Measurements from ENCODE around the gene DNAI1. TPM values are rescaled to one million over a fixed set of nuclear protein-coding genes. Genes with fewer than 3 reads are reported as not detected.
A peak's percentile ranks its signal among the peaks of the same experiment; 100 is the strongest.

DNAI1 gene
- total and polyA plus RNA-seq, 2 of the 13 experiments (the other 11 are each of a cell fraction or from before 2014, with no cell fraction given) = not detected

DNA sequence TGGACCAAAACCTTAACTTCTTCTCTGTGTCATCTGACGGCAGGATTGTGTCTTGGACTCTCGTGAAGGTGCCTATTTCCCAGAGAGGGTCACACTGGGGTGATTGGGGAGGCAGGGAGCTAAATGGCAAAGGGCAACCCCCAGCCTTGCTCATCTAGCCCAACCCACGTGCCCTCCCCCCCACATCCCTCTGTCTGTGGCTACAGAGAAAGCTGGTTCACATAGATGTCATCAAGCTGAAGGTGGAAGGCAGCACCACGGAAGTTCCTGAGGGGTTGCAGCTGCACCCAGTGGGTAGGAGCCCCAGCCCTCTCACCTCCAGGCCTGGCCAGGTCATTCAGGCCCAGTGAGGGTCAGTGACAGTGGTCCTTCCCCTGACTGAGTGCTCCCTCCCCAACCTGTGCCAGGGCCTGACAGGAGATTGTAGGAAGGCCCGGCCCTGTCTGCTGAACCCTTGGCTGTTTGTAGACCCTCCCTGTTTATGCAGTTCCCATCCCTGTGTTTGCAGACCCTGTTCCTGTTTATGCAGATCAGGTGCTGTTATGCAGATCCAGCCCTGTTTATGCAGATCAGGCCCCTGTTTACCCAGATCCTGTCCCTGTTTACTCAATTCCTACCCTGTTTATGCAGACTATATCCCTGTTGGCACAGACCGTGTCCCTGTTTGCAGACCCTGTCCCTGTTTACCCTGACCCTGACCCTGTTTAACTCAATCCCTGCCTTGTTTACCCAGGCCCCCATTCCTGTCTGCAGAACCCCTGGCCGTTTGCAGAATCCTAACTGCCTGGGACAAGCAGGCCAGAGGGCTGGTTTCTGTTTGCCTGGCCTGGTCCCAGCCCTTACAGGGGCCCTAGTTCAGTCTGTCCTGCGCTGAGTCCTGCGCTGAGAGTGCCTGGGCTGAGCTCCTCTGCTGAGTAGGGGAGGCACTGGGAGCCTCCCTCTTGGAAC, 53.8 kb downstream of the DNAI1 start (continued):
- TF ChIP-seq, protein P1, sequence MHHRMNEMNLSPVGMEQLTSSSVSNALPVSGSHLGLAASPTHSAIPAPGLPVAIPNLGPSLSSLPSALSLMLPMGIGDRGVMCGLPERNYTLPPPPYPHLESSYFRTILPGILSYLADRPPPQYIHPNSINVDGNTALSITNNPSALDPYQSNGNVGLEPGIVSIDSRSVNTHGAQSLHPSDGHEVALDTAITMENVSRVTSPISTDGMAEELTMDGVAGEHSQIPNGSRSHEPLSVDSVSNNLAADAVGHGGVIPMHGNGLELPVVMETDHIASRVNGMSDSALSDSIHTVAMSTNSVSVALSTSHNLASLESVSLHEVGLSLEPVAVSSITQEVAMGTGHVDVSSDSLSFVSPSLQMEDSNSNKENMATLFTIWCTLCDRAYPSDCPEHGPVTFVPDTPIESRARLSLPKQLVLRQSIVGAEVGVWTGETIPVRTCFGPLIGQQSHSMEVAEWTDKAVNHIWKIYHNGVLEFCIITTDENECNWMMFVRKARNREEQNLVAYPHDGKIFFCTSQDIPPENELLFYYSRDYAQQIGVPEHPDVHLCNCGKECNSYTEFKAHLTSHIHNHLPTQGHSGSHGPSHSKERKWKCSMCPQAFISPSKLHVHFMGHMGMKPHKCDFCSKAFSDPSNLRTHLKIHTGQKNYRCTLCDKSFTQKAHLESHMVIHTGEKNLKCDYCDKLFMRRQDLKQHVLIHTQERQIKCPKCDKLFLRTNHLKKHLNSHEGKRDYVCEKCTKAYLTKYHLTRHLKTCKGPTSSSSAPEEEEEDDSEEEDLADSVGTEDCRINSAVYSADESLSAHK (CRISPR knock-in tag; IDR thresholded peaks at IDR 0.05; ENCODE audit: borderline replicate concordance) = no peak
- TF ChIP-seq CREM (IDR thresholded peaks at IDR 0.05) (0 out of 2 replicates have a peak, but pooled peaks have one; percentile 16), CREM (CRISPR knock-in tag; IDR thresholded peaks at IDR 0.05) (no peak), RARA (CRISPR knock-in tag; IDR thresholded peaks at IDR 0.05) (peak; percentile 85), FOXP1 (IDR thresholded peaks at IDR 0.05) (peak; percentile 80), FOXP1 (CRISPR knock-in tag; IDR thresholded peaks at IDR 0.05) (peak; percentile 97), TCF12 (IDR thresholded peaks at IDR 0.05) (no peak), TCF12 (CRISPR knock-in tag; IDR thresholded peaks at IDR 0.05) (no peak), RXRA (CRISPR knock-in tag; IDR thresholded peaks at IDR 0.05) (peak; percentile 79; the same call in 1 of the 2 replicates), ZNF292 (CRISPR knock-in tag; IDR thresholded peaks at IDR 0.05; ENCODE audit: borderline replicate concordance, low read depth) (peak; percentile 51; the same call in 1 of the 2 replicates), SIX4 (CRISPR knock-in tag; IDR thresholded peaks at IDR 0.05) (no peak), TEAD3 (CRISPR knock-in tag; optimal IDR thresholded peaks at IDR 0.05; ENCODE audit: borderline replicate concordance) (peak; percentile 14), ZNF746 (CRISPR knock-in tag; IDR thresholded peaks at IDR 0.05) (peak; percentile 62; the same call in 1 of the 2 replicates), SP4 (CRISPR knock-in tag; IDR thresholded peaks at IDR 0.05) (peak; percentile 26; the same call in 1 of the 2 replicates), ZNF782 (CRISPR knock-in tag; IDR thresholded peaks at IDR 0.05; ENCODE audit: borderline replicate concordance) (no peak), ZNF350 (CRISPR knock-in tag; IDR thresholded peaks at IDR 0.05; ENCODE audit: borderline replicate concordance, low read depth) (0 out of 2 replicates have a peak, but pooled peaks have one; percentile 43)
- TF ChIP-seq, protein P2, sequence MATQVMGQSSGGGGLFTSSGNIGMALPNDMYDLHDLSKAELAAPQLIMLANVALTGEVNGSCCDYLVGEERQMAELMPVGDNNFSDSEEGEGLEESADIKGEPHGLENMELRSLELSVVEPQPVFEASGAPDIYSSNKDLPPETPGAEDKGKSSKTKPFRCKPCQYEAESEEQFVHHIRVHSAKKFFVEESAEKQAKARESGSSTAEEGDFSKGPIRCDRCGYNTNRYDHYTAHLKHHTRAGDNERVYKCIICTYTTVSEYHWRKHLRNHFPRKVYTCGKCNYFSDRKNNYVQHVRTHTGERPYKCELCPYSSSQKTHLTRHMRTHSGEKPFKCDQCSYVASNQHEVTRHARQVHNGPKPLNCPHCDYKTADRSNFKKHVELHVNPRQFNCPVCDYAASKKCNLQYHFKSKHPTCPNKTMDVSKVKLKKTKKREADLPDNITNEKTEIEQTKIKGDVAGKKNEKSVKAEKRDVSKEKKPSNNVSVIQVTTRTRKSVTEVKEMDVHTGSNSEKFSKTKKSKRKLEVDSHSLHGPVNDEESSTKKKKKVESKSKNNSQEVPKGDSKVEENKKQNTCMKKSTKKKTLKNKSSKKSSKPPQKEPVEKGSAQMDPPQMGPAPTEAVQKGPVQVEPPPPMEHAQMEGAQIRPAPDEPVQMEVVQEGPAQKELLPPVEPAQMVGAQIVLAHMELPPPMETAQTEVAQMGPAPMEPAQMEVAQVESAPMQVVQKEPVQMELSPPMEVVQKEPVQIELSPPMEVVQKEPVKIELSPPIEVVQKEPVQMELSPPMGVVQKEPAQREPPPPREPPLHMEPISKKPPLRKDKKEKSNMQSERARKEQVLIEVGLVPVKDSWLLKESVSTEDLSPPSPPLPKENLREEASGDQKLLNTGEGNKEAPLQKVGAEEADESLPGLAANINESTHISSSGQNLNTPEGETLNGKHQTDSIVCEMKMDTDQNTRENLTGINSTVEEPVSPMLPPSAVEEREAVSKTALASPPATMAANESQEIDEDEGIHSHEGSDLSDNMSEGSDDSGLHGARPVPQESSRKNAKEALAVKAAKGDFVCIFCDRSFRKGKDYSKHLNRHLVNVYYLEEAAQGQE (IDR thresholded peaks at IDR 0.05; ENCODE audit: borderline replicate concordance in 1 of 2, low read depth in 1 of 2, low read length in 2 of 2) = 0 out of 4 replicates have a peak, but pooled peaks of 1 of the 2 experiments have one; percentile 38
- TF ChIP-seq, protein P3, sequence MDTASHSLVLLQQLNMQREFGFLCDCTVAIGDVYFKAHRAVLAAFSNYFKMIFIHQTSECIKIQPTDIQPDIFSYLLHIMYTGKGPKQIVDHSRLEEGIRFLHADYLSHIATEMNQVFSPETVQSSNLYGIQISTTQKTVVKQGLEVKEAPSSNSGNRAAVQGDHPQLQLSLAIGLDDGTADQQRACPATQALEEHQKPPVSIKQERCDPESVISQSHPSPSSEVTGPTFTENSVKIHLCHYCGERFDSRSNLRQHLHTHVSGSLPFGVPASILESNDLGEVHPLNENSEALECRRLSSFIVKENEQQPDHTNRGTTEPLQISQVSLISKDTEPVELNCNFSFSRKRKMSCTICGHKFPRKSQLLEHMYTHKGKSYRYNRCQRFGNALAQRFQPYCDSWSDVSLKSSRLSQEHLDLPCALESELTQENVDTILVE (CRISPR knock-in tag; IDR thresholded peaks at IDR 0.05) = peak; percentile 31; the same call in 1 of the 2 replicates
- TF ChIP-seq, protein P4, sequence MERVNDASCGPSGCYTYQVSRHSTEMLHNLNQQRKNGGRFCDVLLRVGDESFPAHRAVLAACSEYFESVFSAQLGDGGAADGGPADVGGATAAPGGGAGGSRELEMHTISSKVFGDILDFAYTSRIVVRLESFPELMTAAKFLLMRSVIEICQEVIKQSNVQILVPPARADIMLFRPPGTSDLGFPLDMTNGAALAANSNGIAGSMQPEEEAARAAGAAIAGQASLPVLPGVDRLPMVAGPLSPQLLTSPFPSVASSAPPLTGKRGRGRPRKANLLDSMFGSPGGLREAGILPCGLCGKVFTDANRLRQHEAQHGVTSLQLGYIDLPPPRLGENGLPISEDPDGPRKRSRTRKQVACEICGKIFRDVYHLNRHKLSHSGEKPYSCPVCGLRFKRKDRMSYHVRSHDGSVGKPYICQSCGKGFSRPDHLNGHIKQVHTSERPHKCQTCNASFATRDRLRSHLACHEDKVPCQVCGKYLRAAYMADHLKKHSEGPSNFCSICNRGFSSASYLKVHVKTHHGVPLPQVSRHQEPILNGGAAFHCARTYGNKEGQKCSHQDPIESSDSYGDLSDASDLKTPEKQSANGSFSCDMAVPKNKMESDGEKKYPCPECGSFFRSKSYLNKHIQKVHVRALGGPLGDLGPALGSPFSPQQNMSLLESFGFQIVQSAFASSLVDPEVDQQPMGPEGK (CRISPR knock-in tag; IDR thresholded peaks at IDR 0.05) = peak; percentile 80

Measured in HepG2 (cell line).